AG09319 (cell line): ENCODE measurements around the gene MRPL22.

ENCODE experiments used
- DNase-seq: peaks from one replicate; pipeline ENCODE4 v3.0.0-alpha.2; 2010; ENCODE audit warnings: low read depth; ENCODE audit errors: extremely low read depth
- CTCF ChIP-seq: IDR thresholded peaks from 2 replicates; pipeline ENCODE4 v1.5.1; 2011; ENCODE audit warnings: low read depth, mild to moderate bottlenecking, inconsistent platforms, low read length, moderate library complexity

Gene MRPL22

GRCh38 chr5:155010881-155011280, 70.0 kb downstream of the MRPL22 start:
- DNase-seq = no peak
- TF ChIP-seq CTCF = no peak

- no peak for TF ChIP-seq CTCF
- no peak for DNase-seq
Observed at GRCh38 chr5:155013526-155013925, 72.7 kb downstream of the MRPL22 start, which contains the start of gene KIF4B. TSS of gene KIF4B (plus strand) at chr5:155013755. CDS start at chr5:155013860, 105 bp downstream.

- no peak for DNase-seq
- TF ChIP-seq CTCF = no peak
Observed at GRCh38 chr5:155015239-155015638, 74.4 kb downstream of the MRPL22 start.

GRCh38 chr5:155017610-155018009, 76.7 kb downstream of the MRPL22 start:
- DNase-seq = no peak
- no peak for TF ChIP-seq CTCF
